IMR-90 (cell line): ENCODE data around the gene HEXA. TPM values are rescaled to one million over a fixed set of nuclear protein-coding genes. Genes with fewer than 3 reads are reported as not detected.

Experiments
- ATAC-seq: fragments of 200-7000 bp; cut with Tn5 transposase; 2 replicates; pipeline ENCODE4 v1.9.1; 2020; ENCODE audit warnings: low read depth, mild to moderate bottlenecking, moderate library complexity
- BruUV-seq: library from RNA; stranded (reverse); fragments of 400-500 nt; replicated peaks from 2 replicates; lab custom pipeline; 2021; lab: Mats Ljungman, UMichigan
- CTCF ChIA-PET: fragments of 300-600 bp; formaldehyde crosslinking; extraction: SDS; loops from one replicate; lab custom pipeline; 2021; ENCODE audit warnings: antibody characterized with exemption; lab: Yijun Ruan, JAX
- POLR2A ChIA-PET: fragments of 300-600 bp; sonication (Branson Sonifier 250); formaldehyde crosslinking; loops from one replicate; lab custom pipeline; 2022; ENCODE audit warnings: antibody characterized with exemption; ENCODE audit not compliant: unreplicated experiment; lab: Charles Lee
- DNase-seq: peaks from one replicate; pipeline ENCODE4 v3.0.0; 2013
- H2AFZ ChIP-seq: replicated peaks from 2 replicates; pipeline ENCODE3; 2013; ENCODE audit warnings: low read length, mild to moderate bottlenecking; ENCODE audit not compliant: poor library complexity
- H2AK5ac ChIP-seq: 2 replicates; pipeline ENCODE4 v1.6.1; 2013; ENCODE audit warnings: low read depth, low read length, inconsistent platforms
- H2AK9ac ChIP-seq: replicated peaks from 2 replicates; pipeline ENCODE3; 2013; ENCODE audit warnings: mild to moderate bottlenecking, low read depth, low read length, moderate library complexity; ENCODE audit not compliant: poor library complexity
- H2BK120ac ChIP-seq: 2 replicates; pipeline ENCODE4 v1.6.1; 2013; ENCODE audit warnings: low read depth, low read length, inconsistent platforms
- H2BK15ac ChIP-seq: 3 replicates; pipeline ENCODE4 v1.6.1; 2013; ENCODE audit warnings: low read depth, low read length, inconsistent platforms
- H2BK20ac ChIP-seq: 2 replicates; pipeline ENCODE4 v1.6.1; 2013; ENCODE audit warnings: low read depth, mild to moderate bottlenecking, inconsistent platforms, low read length, moderate library complexity
- H2BK5ac ChIP-seq: 2 replicates; pipeline ENCODE4 v1.6.1; 2013; ENCODE audit warnings: mild to moderate bottlenecking, low read depth, low read length, inconsistent platforms; ENCODE audit not compliant: poor library complexity, severe bottlenecking
- H3K14ac ChIP-seq: replicated peaks from 2 replicates; pipeline ENCODE4 v1.6.1; 2013; ENCODE audit warnings: low read depth, low read length, inconsistent platforms
- H3K18ac ChIP-seq: 2 replicates; pipeline ENCODE4 v1.6.1; 2013; ENCODE audit warnings: low read depth, low read length, control low read depth
- H3K23ac ChIP-seq: 2 replicates; pipeline ENCODE4 v1.6.1; 2013; ENCODE audit warnings: low read depth, low read length, inconsistent platforms
- H3K27ac ChIP-seq: 2 replicates; pipeline ENCODE4 v1.5.1; 2013; ENCODE audit warnings: mild to moderate bottlenecking, control low read depth, low read length; ENCODE audit not compliant: insufficient read depth
- H3K27me3 ChIP-seq: 2 replicates; pipeline ENCODE4 v1.6.1; 2013; ENCODE audit warnings: low read length; ENCODE audit not compliant: control insufficient read depth, insufficient read depth
- H3K36me3 ChIP-seq: 2 replicates; pipeline ENCODE4 v1.6.1; 2013; ENCODE audit warnings: low read length, mixed read lengths; ENCODE audit not compliant: control insufficient read depth, insufficient read depth
- H3K4ac ChIP-seq: 2 replicates; pipeline ENCODE4 v1.6.1; 2013; ENCODE audit warnings: low read depth, low read length, inconsistent platforms
- H3K4me1 ChIP-seq: 2 replicates; pipeline ENCODE4 v1.6.1; 2013; ENCODE audit warnings: low read length, mixed read lengths; ENCODE audit not compliant: control insufficient read depth, insufficient read depth
- H3K4me2 ChIP-seq: 2 replicates; pipeline ENCODE4 v1.6.1; 2013; ENCODE audit warnings: low read depth, mild to moderate bottlenecking, control low read depth, low read length, moderate library complexity
- H3K4me3 ChIP-seq: 2 replicates; pipeline ENCODE4 v1.5.1; 2013; ENCODE audit warnings: low read depth, mild to moderate bottlenecking, control low read depth, low read length, moderate library complexity; ENCODE audit not compliant: insufficient read depth
- H3K56ac ChIP-seq: 2 replicates; pipeline ENCODE4 v1.6.1; 2013; ENCODE audit warnings: low read length, inconsistent platforms; ENCODE audit not compliant: insufficient read depth; ENCODE audit errors: extremely low read depth
- H3K79me1 ChIP-seq, 2 experiments: 2 replicates each; pipeline ENCODE4 v1.6.1; 2013; ENCODE audit warnings: low read length in 2 of 2, inconsistent platforms in 1 of 2, low read depth in 1 of 2
- H3K9ac ChIP-seq: 2 replicates; pipeline ENCODE4 v1.6.1; 2013; ENCODE audit warnings: low read depth, low read length, control low read depth
- H3K9me1 ChIP-seq: 2 replicates; pipeline ENCODE4 v1.6.1; 2013; ENCODE audit warnings: low read length, inconsistent platforms; ENCODE audit not compliant: insufficient read depth
- H3K9me3 ChIP-seq: 2 replicates; pipeline ENCODE4 v1.6.1; 2013; ENCODE audit warnings: low read length; ENCODE audit not compliant: control insufficient read depth, insufficient read depth
- H4K20me1 ChIP-seq: 2 replicates; pipeline ENCODE4 v1.6.1; 2013; ENCODE audit warnings: low read length, inconsistent platforms; ENCODE audit not compliant: insufficient read depth
- H4K5ac ChIP-seq: 2 replicates; pipeline ENCODE4 v1.6.1; 2013; ENCODE audit warnings: mild to moderate bottlenecking, low read depth, low read length, control low read depth
- H4K8ac ChIP-seq, 2 experiments: 2 replicates each; pipeline ENCODE4 v1.6.1; 2013; ENCODE audit warnings: low read depth in 2 of 2, low read length in 2 of 2, control low read depth in 1 of 2, inconsistent platforms in 1 of 2
- H4K91ac ChIP-seq: 2 replicates; pipeline ENCODE4 v1.6.1; 2013; ENCODE audit warnings: low read depth, low read length, inconsistent platforms; ENCODE audit not compliant: insufficient read depth
- CTCF ChIP-seq: conservative IDR thresholded peaks from 2 replicates; pipeline ENCODE4 v1.5.1; 2012; ENCODE audit warnings: mild to moderate bottlenecking, low read depth, low read length, improper control_type of control experiment
- ELK1 ChIP-seq: fragments of 150-350 bp; IDR thresholded peaks from 2 replicates; pipeline ENCODE4 v1.6.1; 2016; ENCODE audit warnings: low read depth, mild to moderate bottlenecking, low read length, moderate library complexity, borderline replicate concordance
- WGBS, 2 experiments: methylation state at CpG; one replicate each; pipeline versions ENCODE4 v1.1.5 to v1.1.7; 2013; ENCODE audit warnings: missing lambda C conversion rate in 2 of 2; ENCODE audit not compliant: insufficient read length in 1 of 2; ENCODE audit errors: extremely low coverage in 2 of 2; 5-methylcytosine and 5-hydroxymethylcytosine counted together
- dilution Hi-C: fragments of 300-500 bp; cut with HindIII; formaldehyde crosslinking; loops from one replicate; pipeline ENCODE4 v1.14.3; 2018; ENCODE audit warnings: low sequenced_read_pairs; ENCODE audit not compliant: unreplicated experiment
- in situ Hi-C: fragments of 300-500 bp; cut with MboI; formaldehyde crosslinking; loops from 3 replicates; pipeline ENCODE4 v1.14.3; 2019; ENCODE audit warnings: low sequenced_read_pairs, inconsistent platforms, mixed read lengths
- intact Hi-C: fragments of 100-400 bp; cut with micrococcal nuclease; formaldehyde crosslinking; loops from 2 replicates; pipeline ENCODE4 v1.10.0; 2022
- polyA plus RNA-seq, 3 experiments: library from polyadenylated mRNA; depleted of rRNA; stranded (reverse); fragments of >200 nt; gene quantifications; 2 replicates each; pipeline ENCODE4 v1.2.3, GENCODE V29; 2012; ENCODE audit warnings: low replicate concordance in 1 of 3
- total RNA-seq: library from RNA; depleted of rRNA; stranded (reverse); fragments of >200 nt; gene quantifications from 2 replicates; pipeline ENCODE4 v1.2.3, GENCODE V29; 2012

HEXA gene
- total and polyA plus RNA-seq, 2 of the 4 experiments (the other 2 are of a cell fraction), result 19.4 to 115 TPM

- Histone ChIP-seq H3K56ac (no peak overlapping the region), H3K27ac (no peak overlapping the region), H3K14ac (no peak overlapping the region), H2AFZ (no peak overlapping the region), H3K4me3 (no peak overlapping the region), H4K5ac (no peak overlapping the region), H3K9ac (no peak overlapping the region), H3K36me3 (no peaks in the 10 kb centered on the region), H3K23ac (no peak overlapping the region), H3K9me1 (no peaks in the 10 kb centered on the region), H3K79me1 (no peaks in the 10 kb centered on the region), H3K4ac (no peak overlapping the region), H3K18ac (no peak overlapping the region), H2BK120ac (no peak overlapping the region), H2BK5ac (no peak overlapping the region), H3K4me1 (no peaks in the 10 kb centered on the region), H2AK9ac (no peak overlapping the region), H3K9me3 (no peaks in the 10 kb centered on the region), H3K27me3 (peaks cover 32% of the 10 kb centered on the region), H2BK15ac (no peak overlapping the region), H3K4me2 (no peak overlapping the region), H4K91ac (no peak overlapping the region), H2BK20ac (no peak overlapping the region), H4K20me1 (no peaks in the 10 kb centered on the region), H4K8ac (no peak overlapping the region), H2AK5ac (no peak overlapping the region)
- in situ Hi-C loops (no loop called here), intact Hi-C loops (no loop called here), dilution Hi-C loops (no loop called here)
- TF ChIP-seq CTCF (0 out of 2 replicates have a peak, but pooled peaks have one; percentile 16), ELK1 (no peak)
- POLR2A ChIA-PET, result no interaction called here
- DNase-seq (no peak), ATAC-seq (no peak)
- no TSS peak for BruUV-seq
- CTCF ChIA-PET, result no interaction called here
- WGBS, 2 experiments, result no CpG with 5 or more reads among the region's 2 CpGs
Observed at GRCh38 chr15:72382146-72382545, 6.3 kb upstream of the HEXA start.
